Natural killer cell (primary cell): Measurements from ENCODE around the gene HUS1B. TPM values are rescaled to one million over a fixed set of nuclear protein-coding genes. Genes with fewer than 3 reads are reported as not detected.

Experiments
- total RNA-seq, 4 donors: library from RNA; stranded (reverse); fragments of 120-200 nt in 1 of 4; gene quantifications; one replicate each; pipeline versions ENCODE4 v1.2.3 to v1.2.4, GENCODE V29; 2013 to 2022

Gene HUS1B
- total RNA-seq, 3 donors from 2014 or later (not counting 1 experiment from before 2014, with no cell fraction given): 1.5 to 3.4 (median 2.8) TPM

Other genes starting within 250 kb of the HUS1B start
- gene EXOC2, start 36.0 kb upstream of the HUS1B start, total RNA-seq: 10 to 100 TPM; 22.1 to 30.8 (median 26.5) TPM